Neuronal stem cell (in vitro differentiated cells): ENCODE results near the gene ABR.
A peak's percentile ranks its signal among the peaks of the same experiment; 100 is the strongest.

Source experiments
- DNase-seq: peaks from one replicate; pipeline ENCODE4 v3.0.0-alpha.2; 2013; ENCODE audit warnings: low spot score
- H2AFZ ChIP-seq: one replicate; pipeline ENCODE4 v1.6.1; 2013; ENCODE audit warnings: mild to moderate bottlenecking, low read length, inconsistent platforms
- H2AK5ac ChIP-seq: 2 replicates; pipeline ENCODE4 v1.6.1; 2013; ENCODE audit warnings: low read depth, mild to moderate bottlenecking, inconsistent platforms, low read length, moderate library complexity, mixed read lengths
- H2BK120ac ChIP-seq: 2 replicates; pipeline ENCODE4 v1.6.1; 2013; ENCODE audit warnings: low read depth, mild to moderate bottlenecking, inconsistent platforms, low read length, moderate library complexity, mixed read lengths
- H2BK12ac ChIP-seq: one replicate; pipeline ENCODE4 v1.6.1; 2013; ENCODE audit warnings: low read length, inconsistent platforms
- H2BK15ac ChIP-seq: 2 replicates; pipeline ENCODE4 v1.6.1; 2013; ENCODE audit warnings: mild to moderate bottlenecking, low read length, inconsistent platforms, mixed read lengths
- H2BK5ac ChIP-seq: one replicate; pipeline ENCODE4 v1.6.1; 2013; ENCODE audit warnings: inconsistent platforms, mild to moderate bottlenecking, low read length, moderate library complexity
- H3K14ac ChIP-seq: one replicate; pipeline ENCODE4 v1.6.1; 2013; ENCODE audit warnings: low read length, inconsistent platforms
- H3K18ac ChIP-seq: 2 replicates; pipeline ENCODE4 v1.6.1; 2013; ENCODE audit warnings: low read length, inconsistent platforms
- H3K23ac ChIP-seq: 2 replicates; pipeline ENCODE4 v1.6.1; 2013; ENCODE audit warnings: low read depth, mild to moderate bottlenecking, mixed read lengths, low read length, inconsistent platforms; ENCODE audit not compliant: poor library complexity
- H3K27ac ChIP-seq: replicated peaks from 3 replicates; pipeline ENCODE4 v1.5.1; 2013; ENCODE audit warnings: low read length, inconsistent platforms
- H3K27me3 ChIP-seq, 3 experiments: 2 replicates each; pipeline ENCODE4 v1.6.1; 2013; ENCODE audit warnings: low read length in 3 of 3, mild to moderate bottlenecking in 2 of 3, inconsistent platforms in 1 of 3, low read depth in 1 of 3, mixed read lengths in 1 of 3, moderate library complexity in 1 of 3; ENCODE audit not compliant: control insufficient read depth in 3 of 3, insufficient read depth in 3 of 3
- H3K36me3 ChIP-seq, 2 donors: replicated peaks in 1 of 2; 2 replicates each; pipeline ENCODE4 v1.6.1; 2013; ENCODE audit warnings: low read length in 2 of 2; ENCODE audit not compliant: control insufficient read depth in 2 of 2, insufficient read depth in 2 of 2
- H3K4ac ChIP-seq: 2 replicates; pipeline ENCODE4 v1.6.1; 2013; ENCODE audit warnings: inconsistent platforms, mild to moderate bottlenecking, low read length, moderate library complexity
- H3K4me1 ChIP-seq, 2 donors: 1 replicate in 1 of 2; 2 replicates in 1 of 2; pipeline ENCODE4 v1.6.1; 2013; ENCODE audit warnings: low read length in 2 of 2, low read depth in 1 of 2; ENCODE audit not compliant: control insufficient read depth in 2 of 2, insufficient read depth in 1 of 2
- H3K4me2 ChIP-seq: one replicate; pipeline ENCODE4 v1.6.1; 2013; ENCODE audit warnings: mild to moderate bottlenecking, low read length, inconsistent platforms; ENCODE audit not compliant: insufficient read depth, poor library complexity, severe bottlenecking
- H3K4me3 ChIP-seq, 2 donors: 2 replicates each; pipeline ENCODE4 v1.5.1; 2013; ENCODE audit warnings: low read length in 2 of 2, mild to moderate bottlenecking in 2 of 2, inconsistent platforms in 1 of 2, moderate library complexity in 1 of 2
- H3K79me1 ChIP-seq: one replicate; pipeline ENCODE4 v1.6.1; 2013; ENCODE audit warnings: low read depth, mild to moderate bottlenecking, inconsistent platforms, low read length, moderate library complexity
- H3K9ac ChIP-seq: one replicate; pipeline ENCODE4 v1.6.1; 2013; ENCODE audit warnings: mild to moderate bottlenecking, low read depth, low read length, inconsistent platforms; ENCODE audit not compliant: poor library complexity
- H3K9me3 ChIP-seq, 2 donors: replicated peaks in 1 of 2; 2 replicates each; pipeline versions ENCODE3 to v1.6.1; 2013; ENCODE audit warnings: low read length in 2 of 2, mild to moderate bottlenecking in 2 of 2, inconsistent platforms in 1 of 2, low read depth in 1 of 2, mixed read lengths in 1 of 2, moderate library complexity in 1 of 2; ENCODE audit not compliant: control insufficient read depth in 2 of 2, insufficient read depth in 1 of 2
- H4K8ac ChIP-seq: one replicate; pipeline ENCODE4 v1.6.1; 2013; ENCODE audit warnings: low read depth, mild to moderate bottlenecking, inconsistent platforms, low read length, moderate library complexity
- H4K91ac ChIP-seq: one replicate; pipeline ENCODE4 v1.6.1; 2013; ENCODE audit warnings: low read length, low read depth, mild to moderate bottlenecking, inconsistent platforms; ENCODE audit not compliant: poor library complexity
- WGBS, 2 donors: extraction: QIAGEN DNeasy Blood & Tissue Kit; methylation state at CpG; one replicate each; pipeline ENCODE4 v1.1.7; 2013; ENCODE audit warnings: missing lambda C conversion rate in 2 of 2, mixed read lengths in 1 of 2; ENCODE audit not compliant: insufficient read length in 2 of 2, insufficient replicate concordance in 1 of 2; ENCODE audit errors: extremely low coverage in 2 of 2; 5-methylcytosine and 5-hydroxymethylcytosine counted together

ABR gene

GRCh38 chr17:1197379-1197778 lies 17.6 kb upstream of the ABR start:
- no peaks in the 10 kb centered on the region for H3K79me1 ChIP-seq
- no peak overlapping the region for H3K4me2 ChIP-seq
- no peak overlapping the region for H3K14ac ChIP-seq
- WGBS, 2 donors: no CpG with 5 or more reads among the region's 3 CpGs
- no peak overlapping the region for H3K4ac ChIP-seq
- H2BK120ac ChIP-seq: no peak overlapping the region
- H3K27me3 ChIP-seq: peaks cover 0 to 11% (median 0%) of the 10 kb centered on the region in 3 experiments
- no peak overlapping the region for H2BK15ac ChIP-seq
- H3K23ac ChIP-seq: no peak overlapping the region
- DNase-seq: no peak
- H3K18ac ChIP-seq: no peak overlapping the region
- H4K91ac ChIP-seq: no peak overlapping the region
- peak overlapping the region; percentile 60 for H2AK5ac ChIP-seq
- H3K9ac ChIP-seq: no peak overlapping the region
- H3K4me1 ChIP-seq: peaks cover 3 to 12% of the 10 kb centered on the region in 2 donors
- H3K27ac ChIP-seq: no peak overlapping the region
- H4K8ac ChIP-seq: no peak overlapping the region
- no peaks in the 10 kb centered on the region for H3K36me3 ChIP-seq
- H2BK12ac ChIP-seq: no peak overlapping the region
- H3K9me3 ChIP-seq: no peaks in the 10 kb centered on the region
- H2BK5ac ChIP-seq: no peak overlapping the region
- no peak overlapping the region for H3K4me3 ChIP-seq
- peak overlapping the region; percentile 94 for H2AFZ ChIP-seq

- Histone ChIP-seq H3K79me1 (no peaks in the 10 kb centered on the region), H3K4ac (no peak overlapping the region), H3K9ac (no peak overlapping the region), H2BK15ac (peak overlapping the region; percentile 67), H3K4me2 (no peak overlapping the region), H3K23ac (no peak overlapping the region), H3K18ac (no peak overlapping the region), H3K14ac (no peak overlapping the region), H3K4me1 (peaks cover 3 to 12% of the 10 kb centered on the region in 2 donors), H2AK5ac (peak overlapping the region; percentile 60), H3K4me3 (no peak overlapping the region), H3K27me3 (peaks cover 0 to 7% (median 0%) of the 10 kb centered on the region in 3 experiments), H2BK12ac (no peak overlapping the region), H4K8ac (no peak overlapping the region), H2BK5ac (no peak overlapping the region), H3K36me3 (no peaks in the 10 kb centered on the region), H2AFZ (peak overlapping the region; percentile 94), H4K91ac (no peak overlapping the region), H3K9me3 (no peaks in the 10 kb centered on the region), H3K27ac (no peak overlapping the region), H2BK120ac (no peak overlapping the region)
- no CpG with 5 or more reads among the region's 14 CpGs for WGBS, 2 donors
- DNase-seq: no peak
Measured at GRCh38 chr17:1196946-1197345, 17.2 kb upstream of the ABR start.

GRCh38 chr17:1192911-1193699 lies 13.3 kb upstream of the ABR start:
- no peak overlapping the region for H2AFZ ChIP-seq
- no peak overlapping the region for H3K18ac ChIP-seq
- no peak overlapping the region for H2BK120ac ChIP-seq
- H3K14ac ChIP-seq: peak overlapping the region; percentile 71
- H3K9ac ChIP-seq: no peak overlapping the region
- H3K27ac ChIP-seq: no peak overlapping the region
- WGBS, 2 donors: no CpG with 5 or more reads among the region's 31 CpGs
- H3K79me1 ChIP-seq: peaks cover 1% of the 10 kb centered on the region
- H2BK12ac ChIP-seq: no peak overlapping the region
- no peak overlapping the region for H2BK15ac ChIP-seq
- no peak overlapping the region for H4K91ac ChIP-seq
- no peak overlapping the region for H2BK5ac ChIP-seq
- peaks cover 0 to 30% (median 0%) of the 10 kb centered on the region in 3 experiments for H3K27me3 ChIP-seq
- no peaks in the 10 kb centered on the region for H3K36me3 ChIP-seq
- H2AK5ac ChIP-seq: no peak overlapping the region
- no peak for DNase-seq
- H3K23ac ChIP-seq: no peak overlapping the region
- H3K4me3 ChIP-seq: no peak overlapping the region
- no peaks in the 10 kb centered on the region for H3K9me3 ChIP-seq
- H3K4ac ChIP-seq: no peak overlapping the region
- H3K4me2 ChIP-seq: no peak overlapping the region
- peaks cover 3 to 10% of the 10 kb centered on the region in 2 donors for H3K4me1 ChIP-seq
- peak overlapping the region; percentile 17 for H4K8ac ChIP-seq

- Histone ChIP-seq H4K91ac (no peak overlapping the region), H2AK5ac (peak overlapping the region; percentile 88), H4K8ac (no peak overlapping the region), H2BK15ac (no peak overlapping the region), H3K4me1 (peaks cover 7 to 10% of the 10 kb centered on the region in 2 donors), H2BK120ac (no peak overlapping the region), H3K9me3 (no peaks in the 10 kb centered on the region), H3K23ac (no peak overlapping the region), H2BK5ac (no peak overlapping the region), H3K18ac (peak overlapping the region; percentile 44), H3K9ac (no peak overlapping the region), H3K4me3 (no peak overlapping the region), H3K79me1 (peaks cover 1% of the 10 kb centered on the region), H3K4ac (no peak overlapping the region), H3K36me3 (no peaks in the 10 kb centered on the region), H2BK12ac (no peak overlapping the region), H3K27ac (no peak overlapping the region), H3K14ac (no peak overlapping the region), H2AFZ (no peak overlapping the region), H3K27me3 (peaks cover 0 to 26% (median 0%) of the 10 kb centered on the region in 3 experiments), H3K4me2 (no peak overlapping the region)
- WGBS, 2 donors: no CpG with 5 or more reads among the region's 25 CpGs
- DNase-seq: no peak
Measured at GRCh38 chr17:1190751-1191331, 11.1 kb upstream of the ABR start.
